Colonic mucosa (tissue), 4 donors: ENCODE results near the gene FRMPD3. TPM values are rescaled to one million over a fixed set of nuclear protein-coding genes. Genes with fewer than 3 reads are reported as not detected.
A peak's percentile ranks its signal among the peaks of the same experiment; 100 is the strongest.

Experiments
- DNase-seq: peaks from one replicate; pipeline ENCODE4 v3.0.0-alpha.2; 2020
- H3K27ac ChIP-seq: fragments of 200-600 bp; one replicate; pipeline ENCODE4 v1.8.0; 2021
- H3K27me3 ChIP-seq: fragments of 200-600 bp; one replicate; pipeline ENCODE4 v1.8.0; 2021
- H3K36me3 ChIP-seq: fragments of 200-600 bp; one replicate; pipeline ENCODE4 v1.8.0; 2021
- H3K4me1 ChIP-seq: fragments of 200-600 bp; one replicate; pipeline ENCODE4 v1.8.0; 2021; ENCODE audit warnings: mild to moderate bottlenecking
- H3K4me3 ChIP-seq: fragments of 200-600 bp; one replicate; pipeline ENCODE4 v1.8.0; 2021
- H3K9ac ChIP-seq, 2 donors: one replicate each; pipeline ENCODE4 v1.7.0; 2013; ENCODE audit warnings: control low read depth in 2 of 2, low read depth in 2 of 2, low read length in 2 of 2
- H3K9me3 ChIP-seq: fragments of 200-600 bp; one replicate; pipeline ENCODE4 v1.8.0; 2021
- intact Hi-C: fragments of 100-400 bp; cut with DNase I; formaldehyde crosslinking; loops from one replicate; pipeline ENCODE4 v1.14.1; 2022
- total RNA-seq, 2 donors: library from RNA; stranded (reverse); fragmentation: NEBNext Ultra II Directional in 1 of 2; extraction: Animal tissue kit (Norgen Biotek cat#: 25700) in 1 of 2; gene quantifications; one replicate each; pipeline ENCODE4 v1.2.1, GENCODE V29; 2021
- TF ChIP-seq, protein P1 (sequence below): fragments of 200-600 bp; IDR thresholded peaks from one replicate; pipeline ENCODE4 v1.8.0; 2022; ENCODE audit warnings: antibody characterized with exemption, mild to moderate bottlenecking
- donor health status: healthy.
- donor health status: DM: no; HTN: no; CAD: no.
- donor health status: DM: no; HTN: no; CAD: no.

The FRMPD3 gene
- total RNA-seq, 2 donors from 2014 or later: 0.13 to 0.42 TPM

- intact Hi-C loops: no loop called here
- TF ChIP-seq, protein P1, sequence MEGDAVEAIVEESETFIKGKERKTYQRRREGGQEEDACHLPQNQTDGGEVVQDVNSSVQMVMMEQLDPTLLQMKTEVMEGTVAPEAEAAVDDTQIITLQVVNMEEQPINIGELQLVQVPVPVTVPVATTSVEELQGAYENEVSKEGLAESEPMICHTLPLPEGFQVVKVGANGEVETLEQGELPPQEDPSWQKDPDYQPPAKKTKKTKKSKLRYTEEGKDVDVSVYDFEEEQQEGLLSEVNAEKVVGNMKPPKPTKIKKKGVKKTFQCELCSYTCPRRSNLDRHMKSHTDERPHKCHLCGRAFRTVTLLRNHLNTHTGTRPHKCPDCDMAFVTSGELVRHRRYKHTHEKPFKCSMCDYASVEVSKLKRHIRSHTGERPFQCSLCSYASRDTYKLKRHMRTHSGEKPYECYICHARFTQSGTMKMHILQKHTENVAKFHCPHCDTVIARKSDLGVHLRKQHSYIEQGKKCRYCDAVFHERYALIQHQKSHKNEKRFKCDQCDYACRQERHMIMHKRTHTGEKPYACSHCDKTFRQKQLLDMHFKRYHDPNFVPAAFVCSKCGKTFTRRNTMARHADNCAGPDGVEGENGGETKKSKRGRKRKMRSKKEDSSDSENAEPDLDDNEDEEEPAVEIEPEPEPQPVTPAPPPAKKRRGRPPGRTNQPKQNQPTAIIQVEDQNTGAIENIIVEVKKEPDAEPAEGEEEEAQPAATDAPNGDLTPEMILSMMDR: no peak
These were observed 28.0 kb downstream of the FRMPD3 start for GRCh38 chrX:107477406-107477805.

DNA sequence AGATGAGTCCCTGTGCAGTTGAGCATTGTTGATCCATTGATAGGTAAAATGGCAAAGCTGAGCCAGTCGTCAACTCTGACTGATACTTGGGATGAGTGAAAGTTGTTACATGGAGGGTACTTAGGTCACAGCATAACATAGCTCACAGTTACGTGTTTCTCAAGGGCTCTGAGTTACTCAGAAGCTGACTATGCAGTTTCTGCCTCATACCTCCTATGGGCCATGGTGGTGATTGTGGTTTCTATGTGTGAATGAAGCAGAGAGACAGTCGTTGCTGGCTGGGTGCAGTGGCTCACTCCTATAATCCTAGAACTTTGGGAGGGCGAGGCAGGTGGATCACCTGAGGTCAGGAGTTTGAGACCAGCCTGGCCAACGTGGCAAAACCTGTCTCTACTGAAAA, 30.8 kb downstream of the FRMPD3 start:
- intact Hi-C loops: no loop called here
- no peak overlapping the region for H3K9ac ChIP-seq
- H3K27me3 ChIP-seq: no peaks in the 10 kb centered on the region
- H3K36me3 ChIP-seq: no peaks in the 10 kb centered on the region
- TF ChIP-seq, protein P1: no peak
- DNase-seq: no peak
- no peaks in the 10 kb centered on the region for H3K4me1 ChIP-seq
- H3K9me3 ChIP-seq: no peaks in the 10 kb centered on the region
- H3K27ac ChIP-seq: no peak overlapping the region
- no peak overlapping the region for H3K4me3 ChIP-seq

More at GRCh38 chrX:107477406-107477805, 28.0 kb downstream of the FRMPD3 start:
- H3K9ac ChIP-seq: no peak overlapping the region
- H3K36me3 ChIP-seq: no peaks in the 10 kb centered on the region
- no peaks in the 10 kb centered on the region for H3K9me3 ChIP-seq
- H3K27me3 ChIP-seq: no peaks in the 10 kb centered on the region
- H3K4me1 ChIP-seq: no peaks in the 10 kb centered on the region
- no peak overlapping the region for H3K4me3 ChIP-seq
- H3K27ac ChIP-seq: no peak overlapping the region
- no peak for DNase-seq

GRCh38 chrX:107482046-107482445, 32.6 kb downstream of the FRMPD3 start:
- Histone ChIP-seq H3K27ac (no peak overlapping the region), H3K36me3 (no peaks in the 10 kb centered on the region), H3K9me3 (no peaks in the 10 kb centered on the region), H3K9ac (no peak overlapping the region), H3K4me3 (no peak overlapping the region), H3K27me3 (no peaks in the 10 kb centered on the region), H3K4me1 (no peaks in the 10 kb centered on the region)
- intact Hi-C loops: no loop called here
- TF ChIP-seq, protein P1: no peak
- no peak for DNase-seq

DNA sequence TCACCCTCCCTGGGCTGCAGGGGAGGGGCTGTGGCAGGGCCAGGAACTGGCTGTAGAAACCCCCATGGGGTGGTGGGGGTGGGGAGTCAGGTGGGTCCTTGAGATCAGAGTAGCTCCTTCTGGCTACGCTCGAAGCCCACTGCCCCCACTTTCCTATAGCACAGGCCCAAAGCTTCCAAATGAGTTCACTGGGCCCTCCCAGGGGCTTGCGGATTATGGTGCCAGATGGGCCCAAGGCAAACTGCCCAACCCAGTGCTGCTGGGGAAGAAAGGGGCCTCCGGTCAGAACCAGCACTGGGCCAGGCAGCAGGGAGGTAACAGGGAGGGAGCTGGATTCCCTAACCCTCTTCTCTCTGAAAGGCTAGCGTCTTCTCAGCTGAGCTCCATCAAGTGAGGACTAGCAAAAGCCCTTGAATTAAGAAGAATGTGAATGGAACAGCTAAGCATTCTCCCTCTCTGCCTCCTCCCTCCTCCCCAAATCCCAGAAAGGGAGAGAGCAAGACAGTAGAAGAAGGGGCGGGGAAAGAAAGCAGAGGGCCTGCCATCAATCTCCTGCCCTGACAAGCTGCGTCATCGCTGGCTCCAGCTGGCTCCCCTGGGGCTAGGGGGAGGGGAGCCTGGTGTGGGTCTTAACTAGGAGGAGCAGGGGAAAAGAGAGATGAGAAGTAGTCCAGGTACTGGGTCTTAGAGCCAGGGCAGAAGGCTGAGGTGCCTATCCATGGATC, 34.7 kb downstream of the FRMPD3 start:
- Histone ChIP-seq H3K9ac (no peak overlapping the region), H3K27me3 (no peaks in the 10 kb centered on the region), H3K27ac (no peak overlapping the region), H3K4me1 (no peaks in the 10 kb centered on the region), H3K4me3 (no peak overlapping the region), H3K36me3 (no peaks in the 10 kb centered on the region), H3K9me3 (no peaks in the 10 kb centered on the region)
- intact Hi-C loops: no loop called here
- TF ChIP-seq, protein P1: no peak
- DNase-seq: peak; percentile 31

GRCh38 chrX:107485013-107485412, 35.6 kb downstream of the FRMPD3 start:
- TF ChIP-seq, protein P1: no peak
- H3K9me3 ChIP-seq: no peaks in the 10 kb centered on the region
- intact Hi-C loops: no loop called here
- no peak overlapping the region for H3K9ac ChIP-seq
- no peak for DNase-seq
- H3K4me1 ChIP-seq: no peaks in the 10 kb centered on the region
- no peak overlapping the region for H3K4me3 ChIP-seq
- H3K36me3 ChIP-seq: no peaks in the 10 kb centered on the region
- H3K27ac ChIP-seq: no peak overlapping the region
- H3K27me3 ChIP-seq: no peaks in the 10 kb centered on the region
